ENCODE measurements around the gene F10.
"Not testable (repeated sequence)": the region's sequence is repeated elsewhere in the genome, so short reads cannot be mapped to it uniquely, and the experiment has no call there.

Gene F10

DNA sequence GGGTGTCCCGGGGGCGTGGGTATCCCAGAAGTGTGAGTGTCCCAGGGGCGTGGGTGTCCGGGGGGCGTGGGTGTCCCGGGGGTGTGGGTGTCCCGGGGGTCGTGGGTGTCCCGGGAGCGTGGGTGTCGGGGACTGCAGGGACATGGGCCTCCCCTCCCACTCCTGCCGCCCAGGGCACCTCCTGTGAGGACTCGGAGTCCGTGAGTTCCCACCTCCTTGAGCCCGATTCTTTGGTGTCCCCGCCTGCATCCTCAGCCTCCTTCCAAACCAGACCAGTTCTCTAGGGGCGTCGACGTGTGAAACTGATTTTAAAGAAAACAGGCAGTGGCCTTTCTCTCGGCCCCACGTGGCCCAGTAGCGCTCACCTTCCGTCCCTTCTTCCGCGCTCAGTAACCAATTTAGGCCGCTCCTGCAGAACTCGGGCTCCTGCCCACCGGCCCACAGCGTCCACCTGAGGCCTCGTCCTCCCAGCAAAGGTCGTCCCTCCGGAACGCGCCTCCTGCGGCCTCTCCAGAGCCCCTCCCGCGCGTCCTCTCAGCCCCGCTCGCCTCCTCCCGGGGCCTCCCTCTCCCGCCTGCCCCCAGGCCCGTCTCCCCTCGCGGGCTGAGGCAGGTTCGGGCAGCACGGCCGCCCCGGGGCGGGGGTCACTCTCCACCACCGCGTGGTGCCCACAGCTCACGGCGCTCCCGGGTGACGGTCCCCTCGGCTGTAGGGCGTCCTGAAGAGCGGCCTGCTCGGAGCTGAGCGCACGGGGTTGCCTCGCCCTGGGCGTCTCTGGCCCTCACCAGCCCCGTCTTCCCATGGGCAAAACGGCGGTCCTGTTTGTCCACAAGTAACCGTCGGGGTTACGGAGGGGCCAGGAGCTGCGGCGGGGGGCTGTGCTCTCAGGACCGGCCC is 13.2 kb upstream of the F10 start:
- H3K9me2 ChIP-seq (replicated peaks; ENCODE audit: insufficient read depth, low read length) = no peaks in the 10 kb centered on the region
- no peak overlapping the region for H3K4me2 ChIP-seq (ENCODE audit: low read depth, low read length, poor library complexity, severe bottlenecking)
- no peak overlapping the region for H3K27ac ChIP-seq (ENCODE audit: low read depth, low read length)
- H3K36me3 ChIP-seq (ENCODE audit: low read length) = no peaks in the 10 kb centered on the region
- no peaks in the 10 kb centered on the region for H3F3A ChIP-seq (ENCODE audit: insufficient read depth)
- no peaks in the 10 kb centered on the region for H3K27me3 ChIP-seq (ENCODE audit: low read length)
- no peak for TF ChIP-seq EZH2phosphoT487 (conservative IDR thresholded peaks at IDR 0.05; ENCODE audit: low read length)
- TF ChIP-seq CTCF (IDR thresholded peaks at IDR 0.05; ENCODE audit: insufficient read depth, low read length, poor library complexity, severe bottlenecking) = no peak
- H3K9ac ChIP-seq (ENCODE audit: low read length) = no peak overlapping the region
- H3K4me3 ChIP-seq (ENCODE audit: insufficient read depth, low read length, poor library complexity, severe bottlenecking) = no peak overlapping the region
- no peaks in the 10 kb centered on the region for H3K79me2 ChIP-seq (ENCODE audit: insufficient read depth, low read length)
- H4K20me1 ChIP-seq (ENCODE audit: low read depth, low read length) = no peaks in the 10 kb centered on the region
- no peak overlapping the region for H2AFZ ChIP-seq (ENCODE audit: low read depth, low read length, severe bottlenecking)
- H3K9me3 ChIP-seq (ENCODE audit: insufficient read depth, low read length) = no peaks in the 10 kb centered on the region

DNA sequence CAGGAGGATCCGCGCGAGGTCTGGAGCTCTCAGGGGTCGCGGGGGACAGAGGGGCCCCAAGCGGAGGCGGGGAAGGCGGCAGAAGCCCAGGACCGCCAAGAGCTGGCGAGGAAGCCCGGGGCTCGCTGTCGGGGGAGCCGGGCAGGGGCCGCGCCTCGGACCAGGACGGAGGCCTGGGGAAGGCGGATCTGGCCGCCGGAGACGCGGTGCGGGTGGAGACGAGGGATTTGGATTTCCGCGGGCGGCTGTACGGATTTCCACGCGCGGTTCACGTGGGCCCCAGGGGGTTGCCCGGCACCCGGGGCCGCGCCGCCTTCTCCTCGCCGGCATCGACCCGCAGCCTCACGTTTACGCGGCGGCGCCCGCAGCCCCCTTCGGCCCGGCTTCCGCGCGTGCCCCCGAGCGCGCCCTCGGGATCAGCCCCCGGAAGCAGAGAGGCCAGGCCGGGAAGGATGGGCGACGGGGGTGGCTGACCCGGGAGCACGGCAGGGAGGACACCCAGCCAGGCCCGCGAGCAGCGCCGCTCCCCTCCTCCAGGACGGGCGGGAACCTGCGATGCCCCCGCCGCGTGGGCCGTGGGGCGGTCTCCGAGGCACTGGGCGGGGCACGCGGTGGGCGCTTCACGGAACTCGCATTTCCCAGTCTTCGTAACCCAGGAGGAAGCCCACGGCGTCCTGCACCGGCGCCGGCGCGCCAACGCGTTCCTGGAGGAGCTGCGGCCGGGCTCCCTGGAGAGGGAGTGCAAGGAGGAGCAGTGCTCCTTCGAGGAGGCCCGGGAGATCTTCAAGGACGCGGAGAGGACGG is 12.3 kb upstream of the F10 start:
- Histone ChIP-seq H3K9ac (ENCODE audit: low read length) (no peak overlapping the region), H3K4me3 (ENCODE audit: insufficient read depth, low read length, poor library complexity, severe bottlenecking) (no peak overlapping the region), H2AFZ (ENCODE audit: low read depth, low read length, severe bottlenecking) (no peak overlapping the region), H3F3A (ENCODE audit: insufficient read depth) (no peaks in the 10 kb centered on the region), H3K9me2 (replicated peaks; ENCODE audit: insufficient read depth, low read length) (no peaks in the 10 kb centered on the region), H3K9me3 (ENCODE audit: insufficient read depth, low read length) (no peaks in the 10 kb centered on the region), H3K79me2 (ENCODE audit: insufficient read depth, low read length) (no peaks in the 10 kb centered on the region), H3K27ac (ENCODE audit: low read depth, low read length) (no peak overlapping the region), H4K20me1 (ENCODE audit: low read depth, low read length) (no peaks in the 10 kb centered on the region), H3K27me3 (ENCODE audit: low read length) (no peaks in the 10 kb centered on the region), H3K4me2 (ENCODE audit: low read depth, low read length, poor library complexity, severe bottlenecking) (no peak overlapping the region), H3K36me3 (ENCODE audit: low read length) (no peaks in the 10 kb centered on the region)
- TF ChIP-seq CTCF (IDR thresholded peaks at IDR 0.05; ENCODE audit: insufficient read depth, low read length, poor library complexity, severe bottlenecking) (no peak), EZH2phosphoT487 (conservative IDR thresholded peaks at IDR 0.05; ENCODE audit: low read length) (no peak)

GRCh38 chr13:113110852-113111315 is 11.7 kb upstream of the F10 start:
- Histone ChIP-seq H4K20me1 (ENCODE audit: low read depth, low read length) (no peaks in the 10 kb centered on the region), H3K79me2 (ENCODE audit: insufficient read depth, low read length) (no peaks in the 10 kb centered on the region), H3K9me2 (replicated peaks; ENCODE audit: insufficient read depth, low read length) (no peaks in the 10 kb centered on the region), H2AFZ (ENCODE audit: low read depth, low read length, severe bottlenecking) (no peak overlapping the region), H3K9ac (ENCODE audit: low read length) (no peak overlapping the region), H3K4me2 (ENCODE audit: low read depth, low read length, poor library complexity, severe bottlenecking) (no peak overlapping the region), H3K36me3 (ENCODE audit: low read length) (no peaks in the 10 kb centered on the region), H3K27ac (ENCODE audit: low read depth, low read length) (no peak overlapping the region), H3K4me3 (ENCODE audit: insufficient read depth, low read length, poor library complexity, severe bottlenecking) (no peak overlapping the region), H3F3A (ENCODE audit: insufficient read depth) (no peaks in the 10 kb centered on the region), H3K27me3 (ENCODE audit: low read length) (no peaks in the 10 kb centered on the region), H3K9me3 (ENCODE audit: insufficient read depth, low read length) (no peaks in the 10 kb centered on the region)
- TF ChIP-seq CTCF (IDR thresholded peaks at IDR 0.05; ENCODE audit: insufficient read depth, low read length, poor library complexity, severe bottlenecking) (no peak), EZH2phosphoT487 (conservative IDR thresholded peaks at IDR 0.05; ENCODE audit: low read length) (no peak)

GRCh38 chr13:113111821-113112220 is 10.8 kb upstream of the F10 start:
- H3K9ac ChIP-seq (ENCODE audit: low read length); H3K27ac ChIP-seq (ENCODE audit: low read depth, low read length); H3K4me2 ChIP-seq (ENCODE audit: low read depth, low read length, poor library complexity, severe bottlenecking); H4K20me1 ChIP-seq (ENCODE audit: low read depth, low read length); H2AFZ ChIP-seq (ENCODE audit: low read depth, low read length, severe bottlenecking); H3K79me2 ChIP-seq (ENCODE audit: insufficient read depth, low read length); H3K36me3 ChIP-seq (ENCODE audit: low read length); H3K9me3 ChIP-seq (ENCODE audit: insufficient read depth, low read length); H3K27me3 ChIP-seq (ENCODE audit: low read length); H3K9me2 ChIP-seq (replicated peaks; ENCODE audit: insufficient read depth, low read length); H3F3A ChIP-seq (ENCODE audit: insufficient read depth); H3K4me3 ChIP-seq (ENCODE audit: insufficient read depth, low read length, poor library complexity, severe bottlenecking): not testable (repeated sequence)

- H3K79me2 ChIP-seq (ENCODE audit: insufficient read depth, low read length); H3F3A ChIP-seq (ENCODE audit: insufficient read depth); H3K4me3 ChIP-seq (ENCODE audit: insufficient read depth, low read length, poor library complexity, severe bottlenecking); H3K36me3 ChIP-seq (ENCODE audit: low read length); H3K9me3 ChIP-seq (ENCODE audit: insufficient read depth, low read length); H3K9ac ChIP-seq (ENCODE audit: low read length); H3K4me2 ChIP-seq (ENCODE audit: low read depth, low read length, poor library complexity, severe bottlenecking); H3K27me3 ChIP-seq (ENCODE audit: low read length); H3K27ac ChIP-seq (ENCODE audit: low read depth, low read length); H3K9me2 ChIP-seq (replicated peaks; ENCODE audit: insufficient read depth, low read length); H4K20me1 ChIP-seq (ENCODE audit: low read depth, low read length); H2AFZ ChIP-seq (ENCODE audit: low read depth, low read length, severe bottlenecking): not testable (repeated sequence)
Measured at GRCh38 chr13:113112475-113112874, 10.1 kb upstream of the F10 start.
